C4-2B (cell line): ENCODE data around the gene CENPU.

ENCODE experiments used
- ZFX ChIP-seq: fragments of 450-650 bp; IDR thresholded peaks from 2 replicates; pipeline ENCODE4 v1.6.1; 2017
- TF ChIP-seq, protein P1 (sequence below): fragments of 450-650 bp; conservative IDR thresholded peaks from 2 replicates; pipeline ENCODE4 v1.5.1; 2017; ENCODE audit warnings: mild to moderate bottlenecking

GRCh38 chr4:184715526-184715925 lies 18.4 kb downstream of the CENPU start:
- TF ChIP-seq, protein P1, sequence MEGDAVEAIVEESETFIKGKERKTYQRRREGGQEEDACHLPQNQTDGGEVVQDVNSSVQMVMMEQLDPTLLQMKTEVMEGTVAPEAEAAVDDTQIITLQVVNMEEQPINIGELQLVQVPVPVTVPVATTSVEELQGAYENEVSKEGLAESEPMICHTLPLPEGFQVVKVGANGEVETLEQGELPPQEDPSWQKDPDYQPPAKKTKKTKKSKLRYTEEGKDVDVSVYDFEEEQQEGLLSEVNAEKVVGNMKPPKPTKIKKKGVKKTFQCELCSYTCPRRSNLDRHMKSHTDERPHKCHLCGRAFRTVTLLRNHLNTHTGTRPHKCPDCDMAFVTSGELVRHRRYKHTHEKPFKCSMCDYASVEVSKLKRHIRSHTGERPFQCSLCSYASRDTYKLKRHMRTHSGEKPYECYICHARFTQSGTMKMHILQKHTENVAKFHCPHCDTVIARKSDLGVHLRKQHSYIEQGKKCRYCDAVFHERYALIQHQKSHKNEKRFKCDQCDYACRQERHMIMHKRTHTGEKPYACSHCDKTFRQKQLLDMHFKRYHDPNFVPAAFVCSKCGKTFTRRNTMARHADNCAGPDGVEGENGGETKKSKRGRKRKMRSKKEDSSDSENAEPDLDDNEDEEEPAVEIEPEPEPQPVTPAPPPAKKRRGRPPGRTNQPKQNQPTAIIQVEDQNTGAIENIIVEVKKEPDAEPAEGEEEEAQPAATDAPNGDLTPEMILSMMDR: no peak
- TF ChIP-seq ZFX: no peak
